ENCODE data around the gene KSR2. TPM values are rescaled to one million over a fixed set of nuclear protein-coding genes. Genes with fewer than 3 reads are reported as not detected.

KSR2 gene
- total RNA-seq, 1 experiment from 2014 or later: 1.3 TPM

DNA sequence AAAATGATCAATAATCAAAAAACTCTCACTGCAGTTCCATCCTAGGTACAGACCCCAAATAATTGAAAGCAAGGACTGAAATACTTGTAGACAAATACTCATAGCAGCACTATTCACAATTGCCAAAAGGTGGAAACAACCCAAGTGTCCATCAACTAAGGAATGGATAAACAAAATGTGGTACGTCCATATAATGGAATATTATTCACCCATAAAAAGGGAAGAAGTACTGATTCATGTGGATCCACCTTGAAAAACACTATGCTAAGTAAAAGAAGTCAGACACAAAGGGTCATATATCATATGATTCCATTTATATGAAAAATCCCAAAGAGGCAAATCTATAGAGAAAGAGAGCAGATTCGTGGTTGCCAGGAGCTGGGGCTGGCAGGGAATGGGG is 202.8 kb downstream of the KSR2 start:
- peaks cover 3% of the 10 kb centered on the region; the same call in 1 of the 2 replicates for H3K27me3 Mint-ChIP-seq (ENCODE audit: low read depth)
- no peak overlapping the region for H3K4me2 ChIP-seq (ENCODE audit: insufficient read depth, insufficient read length, low read length)
- H4K91ac ChIP-seq (ENCODE audit: insufficient read length, low read depth, low read length): no peak overlapping the region
- no peak overlapping the region for H3K4ac ChIP-seq (ENCODE audit: low read depth, low read length)
- H3T11ph ChIP-seq (ENCODE audit: low read length): no peak overlapping the region
- no CpG with 5 or more reads among the region's 2 CpGs for WGBS (ENCODE audit: extremely low coverage, insufficient read length, low lambda C conversion rate)
- no peak overlapping the region for H3K56ac ChIP-seq (ENCODE audit: insufficient read length, low read depth, low read length)
- no peak overlapping the region for H3K18ac ChIP-seq (ENCODE audit: insufficient read length, low read depth, low read length)
- H2BK20ac ChIP-seq (ENCODE audit: low read depth, low read length, poor library complexity, severe bottlenecking): no peak overlapping the region
- no peak overlapping the region for H4K5ac ChIP-seq (ENCODE audit: insufficient read length, low read depth, low read length)
- no peaks in the 10 kb centered on the region for H3K27me3 ChIP-seq (ENCODE audit: insufficient read depth, low read length)
- no peaks in the 10 kb centered on the region for H3K79me1 ChIP-seq (ENCODE audit: insufficient read depth, low read depth, low read length, poor library complexity, severe bottlenecking)
- H3K27ac ChIP-seq (ENCODE audit: insufficient read length, low read depth, low read length): no peak overlapping the region
- no peak overlapping the region for H2AFZ ChIP-seq (ENCODE audit: low read length)
- H2AK5ac ChIP-seq (ENCODE audit: insufficient read length, low read length): no peak overlapping the region
- no peaks in the 10 kb centered on the region for H3K9me3 ChIP-seq (ENCODE audit: control insufficient read depth, low read depth, low read length)
- DNase-seq: no peak
- H2BK120ac ChIP-seq (ENCODE audit: low read depth, low read length, poor library complexity, severe bottlenecking): no peak overlapping the region
- H3K79me2 ChIP-seq (ENCODE audit: insufficient read depth, low read length): no peaks in the 10 kb centered on the region
- H3K36me3 Mint-ChIP-seq (ENCODE audit: insufficient read depth in 1 of 3, low read depth in 3 of 3): peaks cover 10 to 15% (median 11%) of the 10 kb centered on the region in 3 experiments
- no peak overlapping the region for H3K9ac ChIP-seq (ENCODE audit: extremely low read depth, insufficient read length, low read length)
- H3K23ac ChIP-seq (ENCODE audit: insufficient read length, low read depth, low read length): no peak overlapping the region
- no peak overlapping the region for H4K8ac ChIP-seq (replicated peaks; ENCODE audit: insufficient read length, low read depth, low read length)
- H3K27ac Mint-ChIP-seq: no peak overlapping the region
- peaks cover 15 to 17% of the 10 kb centered on the region in 2 experiments for H3K9me3 Mint-ChIP-seq
- no peak overlapping the region for H2BK12ac ChIP-seq (ENCODE audit: insufficient read length, low read depth, low read length)
- H3K14ac ChIP-seq (ENCODE audit: insufficient read depth, low read length): no peak overlapping the region
- TF ChIP-seq, protein P1, sequence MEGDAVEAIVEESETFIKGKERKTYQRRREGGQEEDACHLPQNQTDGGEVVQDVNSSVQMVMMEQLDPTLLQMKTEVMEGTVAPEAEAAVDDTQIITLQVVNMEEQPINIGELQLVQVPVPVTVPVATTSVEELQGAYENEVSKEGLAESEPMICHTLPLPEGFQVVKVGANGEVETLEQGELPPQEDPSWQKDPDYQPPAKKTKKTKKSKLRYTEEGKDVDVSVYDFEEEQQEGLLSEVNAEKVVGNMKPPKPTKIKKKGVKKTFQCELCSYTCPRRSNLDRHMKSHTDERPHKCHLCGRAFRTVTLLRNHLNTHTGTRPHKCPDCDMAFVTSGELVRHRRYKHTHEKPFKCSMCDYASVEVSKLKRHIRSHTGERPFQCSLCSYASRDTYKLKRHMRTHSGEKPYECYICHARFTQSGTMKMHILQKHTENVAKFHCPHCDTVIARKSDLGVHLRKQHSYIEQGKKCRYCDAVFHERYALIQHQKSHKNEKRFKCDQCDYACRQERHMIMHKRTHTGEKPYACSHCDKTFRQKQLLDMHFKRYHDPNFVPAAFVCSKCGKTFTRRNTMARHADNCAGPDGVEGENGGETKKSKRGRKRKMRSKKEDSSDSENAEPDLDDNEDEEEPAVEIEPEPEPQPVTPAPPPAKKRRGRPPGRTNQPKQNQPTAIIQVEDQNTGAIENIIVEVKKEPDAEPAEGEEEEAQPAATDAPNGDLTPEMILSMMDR (conservative IDR thresholded peaks at IDR 0.05): no peak
- H2BK15ac ChIP-seq (ENCODE audit: low read depth, low read length): no peak overlapping the region
- H3K4me1 ChIP-seq (ENCODE audit: insufficient read depth, low read length): no peaks in the 10 kb centered on the region
- H3K4me1 Mint-ChIP-seq: no peaks in the 10 kb centered on the region
- no peak overlapping the region for H3K4me3 Mint-ChIP-seq
- no peaks in the 10 kb centered on the region for H4K20me1 ChIP-seq (ENCODE audit: control insufficient read depth, insufficient read depth, insufficient read length)
- H3K23me2 ChIP-seq (ENCODE audit: insufficient read length, low read depth, low read length, poor library complexity, severe bottlenecking): no peaks in the 10 kb centered on the region
- no peak overlapping the region for H2BK5ac ChIP-seq (ENCODE audit: insufficient read length, low read length)

Data from H9 (cell line).